Measurements from ENCODE around the gene COMP. TPM values are rescaled to one million over a fixed set of nuclear protein-coding genes. Genes with fewer than 3 reads are reported as not detected.

Gene COMP
- total RNA-seq, 1 donor from 2014 or later, result 8.1 TPM

Other genes starting within 250 kb of the COMP start
- 115 TPM for gene FKBP8, start 247.7 kb downstream of the COMP start, total RNA-seq
- gene KXD1, start 233.4 kb downstream of the COMP start, total RNA-seq, result 40.7 TPM
- gene UBA52, start 219.4 kb downstream of the COMP start, total RNA-seq, result 385 TPM
- gene REX1BD, start 202.5 kb downstream of the COMP start, total RNA-seq, result 57.6 TPM
- 38.4 TPM for gene CRLF1, start 184.5 kb downstream of the COMP start, total RNA-seq
- gene TMEM59L, start 178.4 kb downstream of the COMP start, total RNA-seq, result 12.0 TPM
- gene KLHL26, start 154.3 kb downstream of the COMP start, total RNA-seq, result 6.2 TPM
- gene CRTC1, start 107.6 kb downstream of the COMP start, total RNA-seq, result 5.4 TPM
- 103 TPM for gene UPF1, start 40.7 kb upstream of the COMP start, total RNA-seq
- gene CERS1, start 104.9 kb upstream of the COMP start, total RNA-seq, result 7.7 TPM
- gene COPE, start 128.1 kb upstream of the COMP start, total RNA-seq, result 76.4 TPM
- gene DDX49, start 128.4 kb upstream of the COMP start, total RNA-seq, result 42.1 TPM
- gene HOMER3, start 149.9 kb upstream of the COMP start, total RNA-seq, result 30.1 TPM
- 59.3 TPM for gene SUGP2, start 242.2 kb upstream of the COMP start, total RNA-seq
- 25.7 TPM for gene ARMC6, start 242.3 kb upstream of the COMP start, total RNA-seq